Stimulated activated effector memory CD8-positive, alpha-beta T cell treated with anti-CD3 and anti-CD28 coated beads, Interleukin-12 subunit alpha, Interleukin-12 subunit beta, amount 100 ng/mL, for 72 hours (primary cell): ENCODE measurements around the gene SLC29A3.
"Not testable (repeated sequence)": the region's sequence is repeated elsewhere in the genome, so short reads cannot be mapped to it uniquely, and the experiment has no call there.

Source experiments
- ATAC-seq: fragments of 150-1000 bp; cut with Tn5 transposase; 2 replicates; pipeline ENCODE4 v1.10.0; 2021
- DNase-seq, 2 donors: peaks; one replicate each; pipeline ENCODE4 v3.0.0; 2021 to 2022; ENCODE audit warnings: low spot score in 2 of 2
- H3K27ac Mint-ChIP-seq: one replicate; pipeline ENCODE4 v1.8.0; 2022; ENCODE audit warnings: mild to moderate bottlenecking, mixed read lengths
- H3K36me3 Mint-ChIP-seq: one replicate; pipeline ENCODE4 v1.8.0; 2022; ENCODE audit warnings: mild to moderate bottlenecking, mixed read lengths
- H3K4me1 Mint-ChIP-seq: one replicate; pipeline ENCODE4 v1.8.0; 2022; ENCODE audit warnings: mixed read lengths
- H3K4me3 Mint-ChIP-seq: one replicate; pipeline ENCODE4 v1.8.0; 2022; ENCODE audit warnings: mild to moderate bottlenecking, mixed read lengths
- H3K9me3 Mint-ChIP-seq: one replicate; pipeline ENCODE4 v1.8.0; 2022; ENCODE audit warnings: mixed read lengths

Gene SLC29A3

GRCh38 chr10:71319042-71319799 is at the start of gene SLC29A3:
Gene SLC29A3, plus strand, starts transcription at chr10:71319259. Its CDS starts 51 bp downstream, at chr10:71319310.
- Mint-ChIP-seq H3K9me3 (no peaks in the 10 kb centered on the region), H3K36me3 (peaks cover 13% of the 10 kb centered on the region), H3K27ac (peak within 1 kb of the TSS; percentile 94), H3K4me3 (peak within 1 kb of the TSS; percentile 97), H3K4me1 (peaks cover 38% of the 10 kb centered on the region)
- DNase-seq: peak; percentile 68 to 87
- peak; percentile 91 for ATAC-seq

- ATAC-seq (no peak), DNase-seq (no peak)
- Mint-ChIP-seq H3K36me3 (no peaks in the 10 kb centered on the region), H3K9me3 (no peaks in the 10 kb centered on the region), H3K4me1 (no peaks in the 10 kb centered on the region), H3K4me3 (no peak overlapping the region), H3K27ac (no peak overlapping the region)
These were observed 49.5 kb upstream of the SLC29A3 start for GRCh38 chr10:71269301-71270288.

- no peaks in the 10 kb centered on the region for H3K36me3 Mint-ChIP-seq
- H3K4me3 Mint-ChIP-seq: no peak overlapping the region
- DNase-seq (peak in 1 of 2 donors; percentile 58), ATAC-seq (peak; percentile 53)
- H3K27ac Mint-ChIP-seq: no peak overlapping the region
- H3K4me1 Mint-ChIP-seq: no peaks in the 10 kb centered on the region
- H3K9me3 Mint-ChIP-seq: no peaks in the 10 kb centered on the region
These were observed 48.5 kb upstream of the SLC29A3 start for GRCh38 chr10:71270301-71271220.

- Mint-ChIP-seq H3K9me3 (no peaks in the 10 kb centered on the region), H3K27ac (no peak overlapping the region), H3K36me3 (no peaks in the 10 kb centered on the region), H3K4me1 (no peaks in the 10 kb centered on the region), H3K4me3 (no peak overlapping the region)
- no peak for DNase-seq
- no peak for ATAC-seq
These were observed 47.4 kb upstream of the SLC29A3 start for GRCh38 chr10:71271662-71272055.

- no peaks in the 10 kb centered on the region for H3K9me3 Mint-ChIP-seq
These were observed 46.8 kb upstream of the SLC29A3 start for GRCh38 chr10:71272056-71272771.

GRCh38 chr10:71272974-71273373 is 46.1 kb upstream of the SLC29A3 start:
- H3K4me3 Mint-ChIP-seq, H3K36me3 Mint-ChIP-seq, DNase-seq, H3K4me1 Mint-ChIP-seq, ATAC-seq, H3K9me3 Mint-ChIP-seq: not testable (repeated sequence)
- H3K27ac Mint-ChIP-seq: peak overlapping the region; percentile 32

More at GRCh38 chr10:71272056-71272771, 46.8 kb upstream of the SLC29A3 start:
- Mint-ChIP-seq H3K36me3 (no peaks in the 10 kb centered on the region), H3K4me1 (no peaks in the 10 kb centered on the region), H3K4me3 (no peak overlapping the region), H3K27ac (peak overlapping the region; percentile 32)
- ATAC-seq (no peak), DNase-seq (no peak)

GRCh38 chr10:71273506-71273905 is 45.6 kb upstream of the SLC29A3 start:
- H3K9me3 Mint-ChIP-seq: no peaks in the 10 kb centered on the region
- ATAC-seq (no peak), DNase-seq (no peak)
- no peak overlapping the region for H3K4me3 Mint-ChIP-seq
- H3K27ac Mint-ChIP-seq: no peak overlapping the region
- no peaks in the 10 kb centered on the region for H3K4me1 Mint-ChIP-seq
- H3K36me3 Mint-ChIP-seq: no peaks in the 10 kb centered on the region

- H3K36me3 Mint-ChIP-seq: no peaks in the 10 kb centered on the region
- H3K4me1 Mint-ChIP-seq: no peaks in the 10 kb centered on the region
- no peak for DNase-seq
- no peak overlapping the region for H3K4me3 Mint-ChIP-seq
- no peak for ATAC-seq
- H3K9me3 Mint-ChIP-seq: no peaks in the 10 kb centered on the region
- H3K27ac Mint-ChIP-seq: no peak overlapping the region
These were observed 43.9 kb upstream of the SLC29A3 start for GRCh38 chr10:71274901-71275796.

GRCh38 chr10:71276873-71277272 is 42.2 kb upstream of the SLC29A3 start:
- no peaks in the 10 kb centered on the region for H3K36me3 Mint-ChIP-seq
- DNase-seq: no peak
- ATAC-seq: no peak
- H3K4me3 Mint-ChIP-seq: no peak overlapping the region
- no peaks in the 10 kb centered on the region for H3K9me3 Mint-ChIP-seq
- H3K4me1 Mint-ChIP-seq: no peaks in the 10 kb centered on the region
- no peak overlapping the region for H3K27ac Mint-ChIP-seq

- Mint-ChIP-seq H3K27ac (no peak overlapping the region), H3K4me1 (no peaks in the 10 kb centered on the region), H3K4me3 (no peak overlapping the region), H3K36me3 (no peaks in the 10 kb centered on the region), H3K9me3 (no peaks in the 10 kb centered on the region)
- ATAC-seq (no peak), DNase-seq (no peak)
These were observed 41.0 kb upstream of the SLC29A3 start for GRCh38 chr10:71277914-71278665.

GRCh38 chr10:71278691-71279588 is 40.1 kb upstream of the SLC29A3 start:
- Mint-ChIP-seq H3K36me3 (no peaks in the 10 kb centered on the region), H3K4me1 (no peaks in the 10 kb centered on the region), H3K9me3 (no peaks in the 10 kb centered on the region), H3K27ac (no peak overlapping the region), H3K4me3 (no peak overlapping the region)
- ATAC-seq (no peak), DNase-seq (no peak)

- Mint-ChIP-seq H3K4me1 (no peaks in the 10 kb centered on the region), H3K27ac (no peak overlapping the region), H3K9me3 (no peaks in the 10 kb centered on the region), H3K36me3 (no peaks in the 10 kb centered on the region), H3K4me3 (no peak overlapping the region)
- ATAC-seq: no peak
- DNase-seq: no peak
These were observed 39.4 kb upstream of the SLC29A3 start for GRCh38 chr10:71279590-71280170.
